ENCODE data around the gene ZNF385B. TPM values are rescaled to one million over a fixed set of nuclear protein-coding genes. Genes with fewer than 3 reads are reported as not detected.

The ZNF385B gene
- total RNA-seq, 2 donors from 2014 or later, result 5.3 to 18.1 TPM

DNA sequence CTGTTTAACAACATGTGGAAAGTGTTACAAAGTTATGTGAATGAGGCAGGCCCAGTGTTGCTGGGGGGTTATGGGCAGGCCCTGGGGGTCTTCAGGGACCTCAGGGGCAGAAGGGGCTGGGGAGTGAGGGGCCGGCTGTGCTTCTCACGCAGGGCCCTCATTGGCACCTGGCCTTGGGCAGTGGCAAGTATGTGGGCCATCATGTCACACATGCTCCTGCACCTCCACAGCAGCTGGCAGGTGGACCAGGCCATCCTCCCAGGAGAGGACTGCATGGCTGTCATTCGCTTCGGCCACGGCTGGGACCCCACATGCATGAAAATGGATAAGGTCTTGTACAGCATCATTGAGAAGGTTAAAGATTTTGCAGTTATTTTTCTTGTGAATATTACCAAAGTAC, 47.4 kb downstream of the ZNF385B start:
- Histone ChIP-seq H3K36me3 (ENCODE audit: control insufficient read depth, insufficient read depth, low read length) (no peaks in the 10 kb centered on the region), H3K9me3 (ENCODE audit: control insufficient read depth, low read length) (peaks cover 11% of the 10 kb centered on the region), H3K27ac (ENCODE audit: low read depth, low read length) (no peak overlapping the region), H3K27me3 (ENCODE audit: control insufficient read depth, insufficient read depth, low read length, poor library complexity, severe bottlenecking) (no peaks in the 10 kb centered on the region), H3K4me1 (ENCODE audit: control insufficient read depth, insufficient read depth, low read length) (no peaks in the 10 kb centered on the region), H3K4me3 (ENCODE audit: low read length) (no peak overlapping the region), H3K9ac (ENCODE audit: extremely low read depth, low read length, poor library complexity, severe bottlenecking) (no peak overlapping the region)
- TF ChIP-seq, protein P1, sequence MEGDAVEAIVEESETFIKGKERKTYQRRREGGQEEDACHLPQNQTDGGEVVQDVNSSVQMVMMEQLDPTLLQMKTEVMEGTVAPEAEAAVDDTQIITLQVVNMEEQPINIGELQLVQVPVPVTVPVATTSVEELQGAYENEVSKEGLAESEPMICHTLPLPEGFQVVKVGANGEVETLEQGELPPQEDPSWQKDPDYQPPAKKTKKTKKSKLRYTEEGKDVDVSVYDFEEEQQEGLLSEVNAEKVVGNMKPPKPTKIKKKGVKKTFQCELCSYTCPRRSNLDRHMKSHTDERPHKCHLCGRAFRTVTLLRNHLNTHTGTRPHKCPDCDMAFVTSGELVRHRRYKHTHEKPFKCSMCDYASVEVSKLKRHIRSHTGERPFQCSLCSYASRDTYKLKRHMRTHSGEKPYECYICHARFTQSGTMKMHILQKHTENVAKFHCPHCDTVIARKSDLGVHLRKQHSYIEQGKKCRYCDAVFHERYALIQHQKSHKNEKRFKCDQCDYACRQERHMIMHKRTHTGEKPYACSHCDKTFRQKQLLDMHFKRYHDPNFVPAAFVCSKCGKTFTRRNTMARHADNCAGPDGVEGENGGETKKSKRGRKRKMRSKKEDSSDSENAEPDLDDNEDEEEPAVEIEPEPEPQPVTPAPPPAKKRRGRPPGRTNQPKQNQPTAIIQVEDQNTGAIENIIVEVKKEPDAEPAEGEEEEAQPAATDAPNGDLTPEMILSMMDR (conservative IDR thresholded peaks at IDR 0.05), result no peak
- Mint-ChIP-seq H3K9me3 (peaks cover 10% of the 10 kb centered on the region), H3K4me3 (no peak overlapping the region), H3K4me1 (no peaks in the 10 kb centered on the region), H3K36me3 (ENCODE audit: low read depth) (peaks cover 4% of the 10 kb centered on the region), H3K27ac (no peak overlapping the region), H3K27me3 (ENCODE audit: insufficient read depth) (no peaks in the 10 kb centered on the region)
- DNase-seq, result no peak
- WGBS, 2 experiments (ENCODE audit: insufficient coverage in 1 of 2, insufficient read length in 1 of 2), result 92 to 100% methylated on average over 2 to 5 of the region's 5 CpGs

GRCh38 chr2:179812501-179812900, 48.9 kb downstream of the ZNF385B start:
- H3K36me3 Mint-ChIP-seq (ENCODE audit: low read depth), result peaks cover 4% of the 10 kb centered on the region
- no peaks in the 10 kb centered on the region for H3K4me1 ChIP-seq (ENCODE audit: control insufficient read depth, insufficient read depth, low read length)
- no peaks in the 10 kb centered on the region for H3K4me1 Mint-ChIP-seq
- no peaks in the 10 kb centered on the region for H3K27me3 ChIP-seq (ENCODE audit: control insufficient read depth, insufficient read depth, low read length, poor library complexity, severe bottlenecking)
- no peak overlapping the region for H3K27ac ChIP-seq (ENCODE audit: low read depth, low read length)
- no peaks in the 10 kb centered on the region for H3K36me3 ChIP-seq (ENCODE audit: control insufficient read depth, insufficient read depth, low read length)
- no peak overlapping the region for H3K27ac Mint-ChIP-seq
- H3K4me3 Mint-ChIP-seq, result no peak overlapping the region
- H3K4me3 ChIP-seq (ENCODE audit: low read length), result no peak overlapping the region
- no peak for DNase-seq
- H3K9ac ChIP-seq (ENCODE audit: extremely low read depth, low read length, poor library complexity, severe bottlenecking), result no peak overlapping the region
- peaks cover 11% of the 10 kb centered on the region for H3K9me3 ChIP-seq (ENCODE audit: control insufficient read depth, low read length)
- WGBS, 2 experiments (ENCODE audit: insufficient coverage in 1 of 2, insufficient read length in 1 of 2), result 95% methylated on average over 1 of the region's 1 CpG; no CpG with 5 or more reads in 1 of the 2 experiments
- TF ChIP-seq, protein P1 (conservative IDR thresholded peaks at IDR 0.05), result no peak
- peaks cover 10% of the 10 kb centered on the region for H3K9me3 Mint-ChIP-seq
- H3K27me3 Mint-ChIP-seq (ENCODE audit: insufficient read depth), result no peaks in the 10 kb centered on the region

GRCh38 chr2:179811042-179811441, 50.4 kb downstream of the ZNF385B start:
- Mint-ChIP-seq H3K4me1 (no peaks in the 10 kb centered on the region), H3K27me3 (ENCODE audit: insufficient read depth) (no peaks in the 10 kb centered on the region), H3K27ac (no peak overlapping the region), H3K9me3 (peaks cover 10% of the 10 kb centered on the region), H3K36me3 (ENCODE audit: low read depth) (peaks cover 4% of the 10 kb centered on the region), H3K4me3 (no peak overlapping the region)
- Histone ChIP-seq H3K27ac (ENCODE audit: low read depth, low read length) (no peak overlapping the region), H3K4me1 (ENCODE audit: control insufficient read depth, insufficient read depth, low read length) (no peaks in the 10 kb centered on the region), H3K4me3 (ENCODE audit: low read length) (no peak overlapping the region), H3K36me3 (ENCODE audit: control insufficient read depth, insufficient read depth, low read length) (no peaks in the 10 kb centered on the region), H3K27me3 (ENCODE audit: control insufficient read depth, insufficient read depth, low read length, poor library complexity, severe bottlenecking) (no peaks in the 10 kb centered on the region), H3K9ac (ENCODE audit: extremely low read depth, low read length, poor library complexity, severe bottlenecking) (no peak overlapping the region), H3K9me3 (ENCODE audit: control insufficient read depth, low read length) (peaks cover 11% of the 10 kb centered on the region)
- TF ChIP-seq, protein P1 (conservative IDR thresholded peaks at IDR 0.05), result no peak
- DNase-seq, result no peak

Measured in endodermal cell (in vitro differentiated cells).